Endodermal cell (in vitro differentiated cells): ENCODE results near the gene PGLYRP3. TPM values are rescaled to one million over a fixed set of nuclear protein-coding genes. Genes with fewer than 3 reads are reported as not detected.
"Not testable (repeated sequence)": the region's sequence is repeated elsewhere in the genome, so short reads cannot be mapped to it uniquely, and the experiment has no call there.

Source experiments
- DNase-seq: peaks from one replicate; pipeline ENCODE4 v3.0.0-alpha.2; 2017
- H3K27ac ChIP-seq: 2 replicates; pipeline ENCODE4 v1.5.1; 2013; ENCODE audit warnings: mild to moderate bottlenecking, low read depth, low read length, moderate library complexity
- H3K27me3 ChIP-seq: 2 replicates; pipeline ENCODE4 v1.6.1; 2013; ENCODE audit warnings: mild to moderate bottlenecking, low read length, moderate library complexity; ENCODE audit not compliant: insufficient read depth, control insufficient read depth, poor library complexity, severe bottlenecking
- H3K36me3 ChIP-seq: 2 replicates; pipeline ENCODE4 v1.7.0; 2013; ENCODE audit warnings: mild to moderate bottlenecking, low read length, moderate library complexity; ENCODE audit not compliant: control insufficient read depth, insufficient read depth
- H3K4me1 ChIP-seq: one replicate; pipeline ENCODE4 v1.7.0; 2013; ENCODE audit warnings: low read length; ENCODE audit not compliant: control insufficient read depth, insufficient read depth
- H3K4me3 ChIP-seq: 2 replicates; pipeline ENCODE4 v1.5.1; 2013; ENCODE audit warnings: mild to moderate bottlenecking, low read length, moderate library complexity
- H3K9ac ChIP-seq: 2 replicates; pipeline ENCODE4 v1.6.1; 2013; ENCODE audit warnings: mild to moderate bottlenecking, low read length, moderate library complexity; ENCODE audit not compliant: poor library complexity, severe bottlenecking; ENCODE audit errors: extremely low read depth
- H3K9me3 ChIP-seq: 2 replicates; pipeline ENCODE4 v1.6.1; 2013; ENCODE audit warnings: mild to moderate bottlenecking, low read length, moderate library complexity; ENCODE audit not compliant: control insufficient read depth
- H3K27ac Mint-ChIP-seq: 2 replicates; pipeline ENCODE4 v1.8.0; 2020; ENCODE audit warnings: mixed read lengths
- H3K27me3 Mint-ChIP-seq: 2 replicates; pipeline ENCODE4 v1.8.0; 2021; ENCODE audit warnings: mild to moderate bottlenecking, mixed read lengths; ENCODE audit not compliant: insufficient read depth
- H3K36me3 Mint-ChIP-seq: 2 replicates; pipeline ENCODE4 v1.8.0; 2020; ENCODE audit warnings: low read depth, mixed read lengths
- H3K4me1 Mint-ChIP-seq: 2 replicates; pipeline ENCODE4 v1.8.0; 2020; ENCODE audit warnings: mixed read lengths
- H3K4me3 Mint-ChIP-seq: 2 replicates; pipeline ENCODE4 v1.8.0; 2020; ENCODE audit warnings: mild to moderate bottlenecking, moderate library complexity, mixed read lengths
- H3K9me3 Mint-ChIP-seq: 2 replicates; pipeline ENCODE4 v1.8.0; 2020; ENCODE audit warnings: mild to moderate bottlenecking, mixed read lengths
- CTCF ChIP-seq: fragments of 200-600 bp; sonication (generic); conservative IDR thresholded peaks from 2 replicates; pipeline ENCODE4 v1.5.0; 2021; ENCODE audit warnings: antibody characterized with exemption, mild to moderate bottlenecking
- WGBS, 2 experiments: methylation state at CpG; one replicate each; pipeline versions ENCODE4 v1.1.5 to v1.1.7; 2013; ENCODE audit warnings: missing lambda C conversion rate in 2 of 2, mixed read lengths in 1 of 2; ENCODE audit not compliant: insufficient coverage in 1 of 2, insufficient read length in 1 of 2; 5-methylcytosine and 5-hydroxymethylcytosine counted together
- total RNA-seq, 2 donors: library from RNA; stranded (reverse); fragmentation: NEBNext Ultra II Directional in 1 of 2; extraction: Animal tissue kit (Norgen Biotek cat#: 25700) in 1 of 2; gene quantifications; 2 replicates in 1 of 2; 3 replicates in 1 of 2; pipeline ENCODE4 v1.2.1, GENCODE V29; 2021

The PGLYRP3 gene
- total RNA-seq, 2 donors from 2014 or later = not detected

- Histone ChIP-seq H3K27ac (no peak overlapping the region), H3K9ac (no peak overlapping the region), H3K27me3 (no peaks in the 10 kb centered on the region), H3K4me1 (no peaks in the 10 kb centered on the region), H3K9me3 (peaks cover 25% of the 10 kb centered on the region), H3K4me3 (no peak overlapping the region), H3K36me3 (no peaks in the 10 kb centered on the region)
- TF ChIP-seq CTCF = no peak
- H3K4me1 Mint-ChIP-seq = no peaks in the 10 kb centered on the region
- H3K27ac Mint-ChIP-seq = no peak overlapping the region
- DNase-seq = no peak
- H3K9me3 Mint-ChIP-seq = peaks cover 44% of the 10 kb centered on the region
- H3K27me3 Mint-ChIP-seq = no peaks in the 10 kb centered on the region
- no peak overlapping the region for H3K4me3 Mint-ChIP-seq
- H3K36me3 Mint-ChIP-seq = no peaks in the 10 kb centered on the region
These were observed 12.2 kb upstream of the PGLYRP3 start for GRCh38 chr1:153324912-153325311.

- Histone ChIP-seq H3K9ac (no peak overlapping the region), H3K4me3 (no peak overlapping the region), H3K9me3 (peaks cover 23% of the 10 kb centered on the region), H3K36me3 (no peaks in the 10 kb centered on the region), H3K4me1 (no peaks in the 10 kb centered on the region), H3K27me3 (no peaks in the 10 kb centered on the region), H3K27ac (no peak overlapping the region)
- H3K36me3 Mint-ChIP-seq = no peaks in the 10 kb centered on the region
- no peak overlapping the region for H3K4me3 Mint-ChIP-seq
- WGBS, 2 experiments = 0% methylated on average over 1 of the region's 1 CpG; no CpG with 5 or more reads in 1 of the 2 experiments
- H3K9me3 Mint-ChIP-seq = peaks cover 44% of the 10 kb centered on the region
- no peak for DNase-seq
- no peak for TF ChIP-seq CTCF
- H3K27me3 Mint-ChIP-seq = peaks cover 11% of the 10 kb centered on the region
- H3K27ac Mint-ChIP-seq = no peak overlapping the region
- no peaks in the 10 kb centered on the region for H3K4me1 Mint-ChIP-seq
These were observed 9.8 kb upstream of the PGLYRP3 start for GRCh38 chr1:153322568-153322967.

GRCh38 chr1:153318145-153318544 is 5.4 kb upstream of the PGLYRP3 start:
- H3K9me3 ChIP-seq, H3K27ac ChIP-seq, H3K27ac Mint-ChIP-seq, H3K27me3 ChIP-seq, H3K4me3 ChIP-seq, H3K4me1 Mint-ChIP-seq, H3K36me3 Mint-ChIP-seq, H3K36me3 ChIP-seq, H3K4me3 Mint-ChIP-seq, DNase-seq, H3K4me1 ChIP-seq, H3K9ac ChIP-seq: not testable (repeated sequence)
- 86 to 91% methylated on average over 5 to 7 of the region's 7 CpGs for WGBS, 2 experiments
- Mint-ChIP-seq H3K9me3 (peaks cover 25% of the 10 kb centered on the region), H3K27me3 (peaks cover 22% of the 10 kb centered on the region)

GRCh38 chr1:153316013-153316412 is 3.3 kb upstream of the PGLYRP3 start:
- not testable (repeated sequence) for H3K4me1 ChIP-seq, DNase-seq, H3K4me3 Mint-ChIP-seq, H3K27ac Mint-ChIP-seq, H3K27ac ChIP-seq, H3K36me3 Mint-ChIP-seq, H3K9ac ChIP-seq, H3K9me3 ChIP-seq, H3K36me3 ChIP-seq, H3K4me1 Mint-ChIP-seq, H3K27me3 ChIP-seq, H3K4me3 ChIP-seq
- Mint-ChIP-seq H3K9me3 (peaks cover 12% of the 10 kb centered on the region), H3K27me3 (peaks cover 22% of the 10 kb centered on the region)

GRCh38 chr1:153314388-153314787 is 1.6 kb upstream of the PGLYRP3 start:
- not testable (repeated sequence) for H3K36me3 ChIP-seq, H3K27me3 ChIP-seq, H3K36me3 Mint-ChIP-seq, H3K4me1 Mint-ChIP-seq, H3K4me3 Mint-ChIP-seq, H3K9ac ChIP-seq, H3K27ac ChIP-seq, H3K4me3 ChIP-seq, H3K9me3 ChIP-seq, H3K27ac Mint-ChIP-seq, DNase-seq, H3K4me1 ChIP-seq
- peaks cover 20% of the 10 kb centered on the region for H3K27me3 Mint-ChIP-seq
- H3K9me3 Mint-ChIP-seq = peaks cover 12% of the 10 kb centered on the region
